ENCODE measurements around the gene TBC1D2B.
"Not testable (repeated sequence)": the region's sequence is repeated elsewhere in the genome, so short reads cannot be mapped to it uniquely, and the experiment has no call there.

- TF ChIP-seq CTCF, POLR2A (IDR thresholded peaks at IDR 0.05): not testable (repeated sequence)
Measured at GRCh38 chr15:77973273-77974097, 104.0 kb downstream of the TBC1D2B start.

Measured in testis (tissue), 2 donors.